ENCODE results near the gene SNAI3. TPM values are rescaled to one million over a fixed set of nuclear protein-coding genes. Genes with fewer than 3 reads are reported as not detected.

SNAI3 gene
- total RNA-seq, 1 experiment from 2014 or later, result 9.1 TPM

DNA sequence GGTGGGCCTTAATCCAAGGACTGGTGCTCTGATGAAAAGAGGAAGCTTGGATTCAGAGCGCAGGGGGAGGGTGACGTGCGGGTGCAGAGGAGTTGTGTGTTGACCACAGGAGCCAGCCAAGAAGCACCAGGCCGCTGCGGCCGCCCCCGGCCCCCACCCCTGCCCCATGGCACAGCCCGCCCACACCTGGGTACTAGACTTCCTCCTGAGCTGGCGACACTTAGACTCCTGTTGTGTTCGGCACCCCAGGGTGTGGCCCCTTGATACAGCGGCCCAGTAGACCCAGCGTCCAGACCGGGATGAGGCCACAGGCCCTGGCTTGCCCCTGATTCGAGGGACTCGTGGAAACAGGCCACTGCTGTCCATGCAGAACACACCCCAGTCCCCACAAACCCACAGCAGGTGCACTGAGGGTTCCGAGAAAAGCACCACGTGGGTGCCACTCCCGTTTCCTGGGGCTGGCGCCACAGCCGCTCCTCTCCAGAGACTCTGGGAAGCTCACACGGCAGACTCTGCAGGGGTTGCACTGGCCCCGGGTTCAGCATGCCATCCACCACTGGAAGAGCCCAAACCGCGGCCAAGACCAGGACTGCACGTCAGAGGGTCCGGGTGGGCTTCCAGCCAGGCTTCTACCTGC is 5.7 kb upstream of the SNAI3 start:
- Mint-ChIP-seq H3K27ac (no peak overlapping the region), H3K4me3 (no peak overlapping the region), H3K27me3 (ENCODE audit: low read depth) (peaks cover 23% of the 10 kb centered on the region), H3K36me3 (no peaks in the 10 kb centered on the region), H3K4me1 (peaks cover 6% of the 10 kb centered on the region; the same call in 1 of the 2 replicates), H3K9me3 (no peaks in the 10 kb centered on the region)
- ChIA-PET CTCF (interaction anchor here (2.7 kb wide), 1 partner anchor 45 kb away, joined by 22 read pairs; no protein-coding TSS in a partner anchor), POLR2A (no interaction called here)
- DNase-seq (ENCODE audit: low spot score) (no peak), ATAC-seq (no peak)
- no peak for TF ChIP-seq FOXJ3 (CRISPR knock-in tag; IDR thresholded peaks at IDR 0.05; ENCODE audit: borderline replicate concordance)
- TF ChIP-seq EMX1 (CRISPR knock-in tag; IDR thresholded peaks at IDR 0.05), result no peak
- TF ChIP-seq GRHL2 (CRISPR knock-in tag; IDR thresholded peaks at IDR 0.05; ENCODE audit: insufficient replicate concordance, severe bottlenecking), result no peak
- TF ChIP-seq, protein P1, sequence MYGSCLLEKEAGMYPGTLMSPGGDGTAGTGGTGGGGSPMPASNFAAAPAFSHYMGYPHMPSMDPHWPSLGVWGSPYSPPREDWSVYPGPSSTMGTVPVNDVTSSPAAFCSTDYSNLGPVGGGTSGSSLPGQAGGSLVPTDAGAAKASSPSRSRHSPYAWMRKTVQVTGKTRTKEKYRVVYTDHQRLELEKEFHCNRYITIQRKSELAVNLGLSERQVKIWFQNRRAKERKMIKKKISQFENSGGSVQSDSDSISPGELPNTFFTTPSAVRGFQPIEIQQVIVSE (CRISPR knock-in tag; IDR thresholded peaks at IDR 0.05; ENCODE audit: borderline replicate concordance), result no peak
- TF ChIP-seq NFYB (CRISPR knock-in tag; conservative IDR thresholded peaks at IDR 0.05; ENCODE audit: low read depth), result no peak
- TF ChIP-seq, protein P2, sequence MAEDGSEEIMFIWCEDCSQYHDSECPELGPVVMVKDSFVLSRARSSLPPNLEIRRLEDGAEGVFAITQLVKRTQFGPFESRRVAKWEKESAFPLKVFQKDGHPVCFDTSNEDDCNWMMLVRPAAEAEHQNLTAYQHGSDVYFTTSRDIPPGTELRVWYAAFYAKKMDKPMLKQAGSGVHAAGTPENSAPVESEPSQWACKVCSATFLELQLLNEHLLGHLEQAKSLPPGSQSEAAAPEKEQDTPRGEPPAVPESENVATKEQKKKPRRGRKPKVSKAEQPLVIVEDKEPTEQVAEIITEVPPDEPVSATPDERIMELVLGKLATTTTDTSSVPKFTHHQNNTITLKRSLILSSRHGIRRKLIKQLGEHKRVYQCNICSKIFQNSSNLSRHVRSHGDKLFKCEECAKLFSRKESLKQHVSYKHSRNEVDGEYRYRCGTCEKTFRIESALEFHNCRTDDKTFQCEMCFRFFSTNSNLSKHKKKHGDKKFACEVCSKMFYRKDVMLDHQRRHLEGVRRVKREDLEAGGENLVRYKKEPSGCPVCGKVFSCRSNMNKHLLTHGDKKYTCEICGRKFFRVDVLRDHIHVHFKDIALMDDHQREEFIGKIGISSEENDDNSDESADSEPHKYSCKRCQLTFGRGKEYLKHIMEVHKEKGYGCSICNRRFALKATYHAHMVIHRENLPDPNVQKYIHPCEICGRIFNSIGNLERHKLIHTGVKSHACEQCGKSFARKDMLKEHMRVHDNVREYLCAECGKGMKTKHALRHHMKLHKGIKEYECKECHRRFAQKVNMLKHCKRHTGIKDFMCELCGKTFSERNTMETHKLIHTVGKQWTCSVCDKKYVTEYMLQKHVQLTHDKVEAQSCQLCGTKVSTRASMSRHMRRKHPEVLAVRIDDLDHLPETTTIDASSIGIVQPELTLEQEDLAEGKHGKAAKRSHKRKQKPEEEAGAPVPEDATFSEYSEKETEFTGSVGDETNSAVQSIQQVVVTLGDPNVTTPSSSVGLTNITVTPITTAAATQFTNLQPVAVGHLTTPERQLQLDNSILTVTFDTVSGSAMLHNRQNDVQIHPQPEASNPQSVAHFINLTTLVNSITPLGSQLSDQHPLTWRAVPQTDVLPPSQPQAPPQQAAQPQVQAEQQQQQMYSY (CRISPR knock-in tag; IDR thresholded peaks at IDR 0.05), result no peak
- TF ChIP-seq, protein P3, sequence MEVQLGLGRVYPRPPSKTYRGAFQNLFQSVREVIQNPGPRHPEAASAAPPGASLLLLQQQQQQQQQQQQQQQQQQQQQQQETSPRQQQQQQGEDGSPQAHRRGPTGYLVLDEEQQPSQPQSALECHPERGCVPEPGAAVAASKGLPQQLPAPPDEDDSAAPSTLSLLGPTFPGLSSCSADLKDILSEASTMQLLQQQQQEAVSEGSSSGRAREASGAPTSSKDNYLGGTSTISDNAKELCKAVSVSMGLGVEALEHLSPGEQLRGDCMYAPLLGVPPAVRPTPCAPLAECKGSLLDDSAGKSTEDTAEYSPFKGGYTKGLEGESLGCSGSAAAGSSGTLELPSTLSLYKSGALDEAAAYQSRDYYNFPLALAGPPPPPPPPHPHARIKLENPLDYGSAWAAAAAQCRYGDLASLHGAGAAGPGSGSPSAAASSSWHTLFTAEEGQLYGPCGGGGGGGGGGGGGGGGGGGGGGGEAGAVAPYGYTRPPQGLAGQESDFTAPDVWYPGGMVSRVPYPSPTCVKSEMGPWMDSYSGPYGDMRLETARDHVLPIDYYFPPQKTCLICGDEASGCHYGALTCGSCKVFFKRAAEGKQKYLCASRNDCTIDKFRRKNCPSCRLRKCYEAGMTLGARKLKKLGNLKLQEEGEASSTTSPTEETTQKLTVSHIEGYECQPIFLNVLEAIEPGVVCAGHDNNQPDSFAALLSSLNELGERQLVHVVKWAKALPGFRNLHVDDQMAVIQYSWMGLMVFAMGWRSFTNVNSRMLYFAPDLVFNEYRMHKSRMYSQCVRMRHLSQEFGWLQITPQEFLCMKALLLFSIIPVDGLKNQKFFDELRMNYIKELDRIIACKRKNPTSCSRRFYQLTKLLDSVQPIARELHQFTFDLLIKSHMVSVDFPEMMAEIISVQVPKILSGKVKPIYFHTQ (CRISPR knock-in tag; IDR thresholded peaks at IDR 0.05), result no peak
- TF ChIP-seq, protein P4, sequence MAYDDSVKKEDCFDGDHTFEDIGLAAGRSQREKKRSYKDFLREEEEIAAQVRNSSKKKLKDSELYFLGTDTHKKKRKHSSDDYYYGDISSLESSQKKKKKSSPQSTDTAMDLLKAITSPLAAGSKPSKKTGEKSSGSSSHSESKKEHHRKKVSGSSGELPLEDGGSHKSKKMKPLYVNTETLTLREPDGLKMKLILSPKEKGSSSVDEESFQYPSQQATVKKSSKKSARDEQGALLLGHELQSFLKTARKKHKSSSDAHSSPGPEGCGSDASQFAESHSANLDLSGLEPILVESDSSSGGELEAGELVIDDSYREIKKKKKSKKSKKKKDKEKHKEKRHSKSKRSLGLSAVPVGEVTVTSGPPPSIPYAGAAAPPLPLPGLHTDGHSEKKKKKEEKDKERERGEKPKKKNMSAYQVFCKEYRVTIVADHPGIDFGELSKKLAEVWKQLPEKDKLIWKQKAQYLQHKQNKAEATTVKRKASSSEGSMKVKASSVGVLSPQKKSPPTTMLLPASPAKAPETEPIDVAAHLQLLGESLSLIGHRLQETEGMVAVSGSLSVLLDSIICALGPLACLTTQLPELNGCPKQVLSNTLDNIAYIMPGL (CRISPR knock-in tag; IDR thresholded peaks at IDR 0.05), result no peak
- no peak for TF ChIP-seq TP53 (CRISPR knock-in tag; IDR thresholded peaks at IDR 0.05)
- TF ChIP-seq, protein P5, sequence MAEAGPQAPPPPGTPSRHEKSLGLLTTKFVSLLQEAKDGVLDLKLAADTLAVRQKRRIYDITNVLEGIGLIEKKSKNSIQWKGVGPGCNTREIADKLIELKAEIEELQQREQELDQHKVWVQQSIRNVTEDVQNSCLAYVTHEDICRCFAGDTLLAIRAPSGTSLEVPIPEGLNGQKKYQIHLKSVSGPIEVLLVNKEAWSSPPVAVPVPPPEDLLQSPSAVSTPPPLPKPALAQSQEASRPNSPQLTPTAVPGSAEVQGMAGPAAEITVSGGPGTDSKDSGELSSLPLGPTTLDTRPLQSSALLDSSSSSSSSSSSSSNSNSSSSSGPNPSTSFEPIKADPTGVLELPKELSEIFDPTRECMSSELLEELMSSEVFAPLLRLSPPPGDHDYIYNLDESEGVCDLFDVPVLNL (CRISPR knock-in tag; IDR thresholded peaks at IDR 0.05; ENCODE audit: borderline replicate concordance, low read depth), result no peak
- TF ChIP-seq, protein P6, sequence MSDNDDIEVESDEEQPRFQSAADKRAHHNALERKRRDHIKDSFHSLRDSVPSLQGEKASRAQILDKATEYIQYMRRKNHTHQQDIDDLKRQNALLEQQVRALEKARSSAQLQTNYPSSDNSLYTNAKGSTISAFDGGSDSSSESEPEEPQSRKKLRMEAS (CRISPR knock-in tag; IDR thresholded peaks at IDR 0.05), result no peak
- TF ChIP-seq, protein P7, sequence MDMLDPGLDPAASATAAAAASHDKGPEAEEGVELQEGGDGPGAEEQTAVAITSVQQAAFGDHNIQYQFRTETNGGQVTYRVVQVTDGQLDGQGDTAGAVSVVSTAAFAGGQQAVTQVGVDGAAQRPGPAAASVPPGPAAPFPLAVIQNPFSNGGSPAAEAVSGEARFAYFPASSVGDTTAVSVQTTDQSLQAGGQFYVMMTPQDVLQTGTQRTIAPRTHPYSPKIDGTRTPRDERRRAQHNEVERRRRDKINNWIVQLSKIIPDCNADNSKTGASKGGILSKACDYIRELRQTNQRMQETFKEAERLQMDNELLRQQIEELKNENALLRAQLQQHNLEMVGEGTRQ (CRISPR knock-in tag; IDR thresholded peaks at IDR 0.05), result no peak
- TF ChIP-seq ZNF671 (CRISPR knock-in tag; IDR thresholded peaks at IDR 0.05), result no peak
- TF ChIP-seq, protein P8, sequence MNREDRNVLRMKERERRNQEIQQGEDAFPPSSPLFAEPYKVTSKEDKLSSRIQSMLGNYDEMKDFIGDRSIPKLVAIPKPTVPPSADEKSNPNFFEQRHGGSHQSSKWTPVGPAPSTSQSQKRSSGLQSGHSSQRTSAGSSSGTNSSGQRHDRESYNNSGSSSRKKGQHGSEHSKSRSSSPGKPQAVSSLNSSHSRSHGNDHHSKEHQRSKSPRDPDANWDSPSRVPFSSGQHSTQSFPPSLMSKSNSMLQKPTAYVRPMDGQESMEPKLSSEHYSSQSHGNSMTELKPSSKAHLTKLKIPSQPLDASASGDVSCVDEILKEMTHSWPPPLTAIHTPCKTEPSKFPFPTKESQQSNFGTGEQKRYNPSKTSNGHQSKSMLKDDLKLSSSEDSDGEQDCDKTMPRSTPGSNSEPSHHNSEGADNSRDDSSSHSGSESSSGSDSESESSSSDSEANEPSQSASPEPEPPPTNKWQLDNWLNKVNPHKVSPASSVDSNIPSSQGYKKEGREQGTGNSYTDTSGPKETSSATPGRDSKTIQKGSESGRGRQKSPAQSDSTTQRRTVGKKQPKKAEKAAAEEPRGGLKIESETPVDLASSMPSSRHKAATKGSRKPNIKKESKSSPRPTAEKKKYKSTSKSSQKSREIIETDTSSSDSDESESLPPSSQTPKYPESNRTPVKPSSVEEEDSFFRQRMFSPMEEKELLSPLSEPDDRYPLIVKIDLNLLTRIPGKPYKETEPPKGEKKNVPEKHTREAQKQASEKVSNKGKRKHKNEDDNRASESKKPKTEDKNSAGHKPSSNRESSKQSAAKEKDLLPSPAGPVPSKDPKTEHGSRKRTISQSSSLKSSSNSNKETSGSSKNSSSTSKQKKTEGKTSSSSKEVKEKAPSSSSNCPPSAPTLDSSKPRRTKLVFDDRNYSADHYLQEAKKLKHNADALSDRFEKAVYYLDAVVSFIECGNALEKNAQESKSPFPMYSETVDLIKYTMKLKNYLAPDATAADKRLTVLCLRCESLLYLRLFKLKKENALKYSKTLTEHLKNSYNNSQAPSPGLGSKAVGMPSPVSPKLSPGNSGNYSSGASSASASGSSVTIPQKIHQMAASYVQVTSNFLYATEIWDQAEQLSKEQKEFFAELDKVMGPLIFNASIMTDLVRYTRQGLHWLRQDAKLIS (CRISPR knock-in tag; IDR thresholded peaks at IDR 0.05; ENCODE audit: borderline replicate concordance), result no peak
- TF ChIP-seq, protein P9, sequence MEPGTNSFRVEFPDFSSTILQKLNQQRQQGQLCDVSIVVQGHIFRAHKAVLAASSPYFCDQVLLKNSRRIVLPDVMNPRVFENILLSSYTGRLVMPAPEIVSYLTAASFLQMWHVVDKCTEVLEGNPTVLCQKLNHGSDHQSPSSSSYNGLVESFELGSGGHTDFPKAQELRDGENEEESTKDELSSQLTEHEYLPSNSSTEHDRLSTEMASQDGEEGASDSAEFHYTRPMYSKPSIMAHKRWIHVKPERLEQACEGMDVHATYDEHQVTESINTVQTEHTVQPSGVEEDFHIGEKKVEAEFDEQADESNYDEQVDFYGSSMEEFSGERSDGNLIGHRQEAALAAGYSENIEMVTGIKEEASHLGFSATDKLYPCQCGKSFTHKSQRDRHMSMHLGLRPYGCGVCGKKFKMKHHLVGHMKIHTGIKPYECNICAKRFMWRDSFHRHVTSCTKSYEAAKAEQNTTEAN (CRISPR knock-in tag; IDR thresholded peaks at IDR 0.05), result no peak
- no peak for TF ChIP-seq ZNF232 (CRISPR knock-in tag; IDR thresholded peaks at IDR 0.05)
- TF ChIP-seq, protein P10, sequence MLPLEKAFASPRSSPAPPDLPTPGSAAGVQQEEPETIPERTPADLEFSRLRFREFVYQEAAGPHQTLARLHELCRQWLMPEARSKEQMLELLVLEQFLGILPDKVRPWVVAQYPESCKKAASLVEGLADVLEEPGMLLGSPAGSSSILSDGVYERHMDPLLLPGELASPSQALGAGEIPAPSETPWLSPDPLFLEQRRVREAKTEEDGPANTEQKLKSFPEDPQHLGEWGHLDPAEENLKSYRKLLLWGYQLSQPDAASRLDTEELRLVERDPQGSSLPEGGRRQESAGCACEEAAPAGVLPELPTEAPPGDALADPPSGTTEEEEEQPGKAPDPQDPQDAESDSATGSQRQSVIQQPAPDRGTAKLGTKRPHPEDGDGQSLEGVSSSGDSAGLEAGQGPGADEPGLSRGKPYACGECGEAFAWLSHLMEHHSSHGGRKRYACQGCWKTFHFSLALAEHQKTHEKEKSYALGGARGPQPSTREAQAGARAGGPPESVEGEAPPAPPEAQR (CRISPR knock-in tag; IDR thresholded peaks at IDR 0.05), result no peak
